HCT116 (cell line): ENCODE measurements around the gene VAMP1.

Experiments used
- CTCF ChIP-seq, 3 experiments: fragments of 200-600 bp in 1 of 3; sonication (generic) in 1 of 3; IDR thresholded peaks in 2 of 3; conservative IDR thresholded peaks in 1 of 3; 2 replicates each; pipeline ENCODE4 v1.5.1; 2012 to 2017; ENCODE audit warnings: low read depth in 2 of 3, low read length in 2 of 3, antibody characterized with exemption in 1 of 3, borderline replicate concordance in 1 of 3, control low read depth in 1 of 3, mild to moderate bottlenecking in 1 of 3, mixed read lengths in 1 of 3, mixed run types in 1 of 3, moderate library complexity in 1 of 3; ENCODE audit not compliant: insufficient read depth in 1 of 3
- EGR1 ChIP-seq: IDR thresholded peaks from 2 replicates; pipeline ENCODE4 v1.6.1; 2012; ENCODE audit warnings: low read depth
- ELF1 ChIP-seq: IDR thresholded peaks from 2 replicates; pipeline ENCODE4 v1.6.1; 2012; ENCODE audit warnings: low read depth, borderline replicate concordance
- EZH2 ChIP-seq: fragments of 200-600 bp; sonication (generic); IDR thresholded peaks from 2 replicates; pipeline ENCODE4 v1.6.1; 2017; ENCODE audit warnings: antibody characterized with exemption, mixed run types
- POLR2A ChIP-seq: IDR thresholded peaks from 2 replicates; pipeline ENCODE4 v1.7.0; 2011; ENCODE audit warnings: borderline replicate concordance; ENCODE audit not compliant: insufficient read depth, insufficient read length; ENCODE audit errors: extremely low read depth
- POLR2AphosphoS5 ChIP-seq: IDR thresholded peaks from 2 replicates; pipeline ENCODE4 v1.6.1; 2011; ENCODE audit warnings: mild to moderate bottlenecking, low read depth, low read length, moderate library complexity
- RAD21 ChIP-seq: IDR thresholded peaks from 2 replicates; pipeline ENCODE4 v1.6.1; 2012; ENCODE audit warnings: low read depth, mild to moderate bottlenecking
- SIN3A ChIP-seq: IDR thresholded peaks from 2 replicates; pipeline ENCODE4 v1.6.1; 2012; ENCODE audit warnings: low read depth
- SRF ChIP-seq: IDR thresholded peaks from 2 replicates; pipeline ENCODE4 v1.6.1; 2012; ENCODE audit warnings: low read depth
- YY1 ChIP-seq: IDR thresholded peaks from 2 replicates; pipeline ENCODE4 v1.6.1; 2011; ENCODE audit warnings: low read length, low read depth, moderate library complexity, mild to moderate bottlenecking; ENCODE audit not compliant: insufficient replicate concordance; ENCODE audit errors: extremely low read depth
- TF ChIP-seq, protein P1 (sequence below): IDR thresholded peaks from 2 replicates; pipeline ENCODE4 v1.6.1; 2012; ENCODE audit warnings: low read depth
- TF ChIP-seq, protein P2 (sequence below): IDR thresholded peaks from 2 replicates; pipeline ENCODE4 v1.6.1; 2012

GRCh38 chr12:6443361-6443983 lies 27.0 kb downstream of the VAMP1 start:
- no peak for TF ChIP-seq CTCF (IDR thresholded peaks at IDR 0.05 in 2 of 3, conservative IDR thresholded peaks at IDR 0.05 in 1 of 3; ENCODE audit: borderline replicate concordance in 1 of 3, insufficient read depth in 1 of 3, low read depth in 2 of 3, low read length in 2 of 3)
- TF ChIP-seq RAD21: no peak
- TF ChIP-seq, protein P1, sequence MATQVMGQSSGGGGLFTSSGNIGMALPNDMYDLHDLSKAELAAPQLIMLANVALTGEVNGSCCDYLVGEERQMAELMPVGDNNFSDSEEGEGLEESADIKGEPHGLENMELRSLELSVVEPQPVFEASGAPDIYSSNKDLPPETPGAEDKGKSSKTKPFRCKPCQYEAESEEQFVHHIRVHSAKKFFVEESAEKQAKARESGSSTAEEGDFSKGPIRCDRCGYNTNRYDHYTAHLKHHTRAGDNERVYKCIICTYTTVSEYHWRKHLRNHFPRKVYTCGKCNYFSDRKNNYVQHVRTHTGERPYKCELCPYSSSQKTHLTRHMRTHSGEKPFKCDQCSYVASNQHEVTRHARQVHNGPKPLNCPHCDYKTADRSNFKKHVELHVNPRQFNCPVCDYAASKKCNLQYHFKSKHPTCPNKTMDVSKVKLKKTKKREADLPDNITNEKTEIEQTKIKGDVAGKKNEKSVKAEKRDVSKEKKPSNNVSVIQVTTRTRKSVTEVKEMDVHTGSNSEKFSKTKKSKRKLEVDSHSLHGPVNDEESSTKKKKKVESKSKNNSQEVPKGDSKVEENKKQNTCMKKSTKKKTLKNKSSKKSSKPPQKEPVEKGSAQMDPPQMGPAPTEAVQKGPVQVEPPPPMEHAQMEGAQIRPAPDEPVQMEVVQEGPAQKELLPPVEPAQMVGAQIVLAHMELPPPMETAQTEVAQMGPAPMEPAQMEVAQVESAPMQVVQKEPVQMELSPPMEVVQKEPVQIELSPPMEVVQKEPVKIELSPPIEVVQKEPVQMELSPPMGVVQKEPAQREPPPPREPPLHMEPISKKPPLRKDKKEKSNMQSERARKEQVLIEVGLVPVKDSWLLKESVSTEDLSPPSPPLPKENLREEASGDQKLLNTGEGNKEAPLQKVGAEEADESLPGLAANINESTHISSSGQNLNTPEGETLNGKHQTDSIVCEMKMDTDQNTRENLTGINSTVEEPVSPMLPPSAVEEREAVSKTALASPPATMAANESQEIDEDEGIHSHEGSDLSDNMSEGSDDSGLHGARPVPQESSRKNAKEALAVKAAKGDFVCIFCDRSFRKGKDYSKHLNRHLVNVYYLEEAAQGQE: no peak
- TF ChIP-seq POLR2AphosphoS5: no peak
- TF ChIP-seq, protein P2, sequence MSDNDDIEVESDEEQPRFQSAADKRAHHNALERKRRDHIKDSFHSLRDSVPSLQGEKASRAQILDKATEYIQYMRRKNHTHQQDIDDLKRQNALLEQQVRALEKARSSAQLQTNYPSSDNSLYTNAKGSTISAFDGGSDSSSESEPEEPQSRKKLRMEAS: no peak
- TF ChIP-seq EZH2: no peak
- TF ChIP-seq POLR2A: no peak
- no peak for TF ChIP-seq ELF1
- no peak for TF ChIP-seq YY1
- no peak for TF ChIP-seq SIN3A
- no peak for TF ChIP-seq EGR1
- no peak for TF ChIP-seq SRF
